Upper lobe of left lung (tissue), 6 donors: ENCODE results near the gene MMP15. TPM values are rescaled to one million over a fixed set of nuclear protein-coding genes. Genes with fewer than 3 reads are reported as not detected.

Experiments used
- ATAC-seq, 2 donors: fragments of 200-7000 bp; cut with Tn5 transposase; one replicate each; pipeline ENCODE4 v1.9.1; 2022; ENCODE audit warnings: mild to moderate bottlenecking in 2 of 2, moderate library complexity in 2 of 2; ENCODE audit not compliant: low FRiP score in 2 of 2
- DNase-seq, 2 donors: peaks; one replicate each; pipeline ENCODE4 v3.0.0-alpha.2; 2019 to 2020
- H3K27ac ChIP-seq, 4 donors: fragments of 200-600 bp; sonication (generic); one replicate each; pipeline ENCODE4 v1.5.1; 2016 to 2019
- H3K27me3 ChIP-seq, 4 donors: fragments of 200-600 bp; sonication (generic); one replicate each; pipeline ENCODE4 v1.5.1; 2017 to 2019
- H3K36me3 ChIP-seq, 4 donors: fragments of 200-600 bp; sonication (generic); one replicate each; pipeline ENCODE4 v1.5.1; 2016 to 2019
- H3K4me1 ChIP-seq, 4 donors: fragments of 200-600 bp; sonication (generic); one replicate each; pipeline ENCODE4 v1.5.1; 2018 to 2019
- H3K4me3 ChIP-seq, 4 donors: fragments of 200-600 bp; sonication (generic); one replicate each; pipeline ENCODE4 v1.5.1; 2017 to 2019; ENCODE audit warnings: mild to moderate bottlenecking in 2 of 4, moderate library complexity in 1 of 4
- H3K9me3 ChIP-seq, 4 donors: fragments of 200-600 bp; sonication (generic); one replicate each; pipeline ENCODE4 v1.5.1; 2018 to 2019
- CTCF ChIP-seq, 6 experiments: fragments of 450-650 bp in 4 of 6; fragments of 200-600 bp in 2 of 6; sonication (generic) in 2 of 6; IDR thresholded peaks; one replicate each; pipeline ENCODE4 v1.5.1; 2016 to 2019; ENCODE audit warnings: antibody characterized with exemption in 6 of 6
- EP300 ChIP-seq, 4 donors: sonication (generic); formaldehyde crosslinking; IDR thresholded peaks; one replicate each; pipeline ENCODE4 v1.5.1; 2017; ENCODE audit warnings: antibody characterized with exemption in 4 of 4, control low read depth in 2 of 4
- POLR2A ChIP-seq, 4 donors: fragments of 450-650 bp; IDR thresholded peaks; one replicate each; pipeline ENCODE4 v1.5.1; 2016 to 2017; ENCODE audit warnings: antibody characterized with exemption in 4 of 4, mild to moderate bottlenecking in 2 of 4
- POLR2AphosphoS5 ChIP-seq, 2 donors: sonication (generic); formaldehyde crosslinking; IDR thresholded peaks; one replicate each; pipeline ENCODE4 v1.5.1; 2017; ENCODE audit warnings: antibody characterized with exemption in 2 of 2
- WGBS, 2 donors: methylation state at CpG; one replicate each; pipeline ENCODE4 v1.1.5; 2017 to 2018; 5-methylcytosine and 5-hydroxymethylcytosine counted together
- total RNA-seq, 6 donors: library from RNA; depleted of rRNA in 4 of 6; stranded (reverse); fragments of >200 nt in 4 of 6; gene quantifications; one replicate each; pipeline versions ENCODE4 v1.1.0 to v1.2.1, GENCODE V29; 2016 to 2021
- donor health status: DM: no; HTN: no; CAD: no; lungs with moderate emphysema.
- donor health status: DM: no; HTN: yes; CAD: no; lungs with severe emphysema.

MMP15 gene
- total RNA-seq, 6 donors from 2014 or later = 14.7 to 30.5 (median 25.3) TPM

DNA sequence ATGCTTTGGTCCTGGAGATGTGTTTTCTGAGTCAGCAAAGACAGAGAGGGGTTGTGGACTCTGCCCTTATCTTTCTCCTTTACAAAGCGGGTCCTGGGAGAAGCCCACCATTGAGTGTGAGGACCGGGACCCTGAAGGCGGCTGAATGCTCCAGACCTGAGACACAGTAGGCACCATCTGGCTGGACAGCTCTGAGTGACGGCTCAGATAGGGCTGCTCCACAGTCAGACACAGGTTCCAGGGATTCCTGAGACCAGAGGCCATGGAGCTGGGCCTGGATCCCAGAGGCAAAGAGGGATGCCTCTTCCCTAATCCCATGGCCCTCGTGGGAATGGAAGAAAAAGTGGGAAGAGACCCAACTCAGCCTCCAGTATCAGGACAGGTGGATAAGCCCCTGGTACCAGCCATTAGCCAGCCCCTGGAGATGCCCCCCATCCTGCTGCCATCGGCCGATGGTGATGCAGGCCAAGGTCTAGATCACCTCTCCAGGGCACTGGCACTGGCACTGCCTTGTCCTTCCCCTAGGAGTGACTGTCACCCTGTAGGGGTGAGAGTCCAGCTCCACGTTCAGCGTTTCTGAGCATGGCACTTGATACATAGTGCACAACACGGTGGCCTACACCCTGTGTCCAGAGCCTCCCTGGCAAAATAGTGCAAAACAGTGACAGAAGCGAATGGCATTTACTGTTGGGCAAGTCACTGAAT is 4.7 kb downstream of the MMP15 start:
- DNase-seq = no peak
- 90 to 92% methylated on average over 4 to 11 of the region's 11 CpGs for WGBS, 2 donors
- Histone ChIP-seq H3K27ac (peak overlapping the region in 2 of 4 donors; percentile 75 to 82), H3K36me3 (no peaks in the 10 kb centered on the region), H3K4me3 (no peak overlapping the region), H3K9me3 (no peaks in the 10 kb centered on the region), H3K27me3 (peaks cover 0 to 3% (median 0%) of the 10 kb centered on the region in 4 donors), H3K4me1 (peaks cover 58 to 94% (median 68%) of the 10 kb centered on the region in 4 donors)
- no peak for ATAC-seq
- TF ChIP-seq POLR2AphosphoS5 (IDR thresholded peaks at IDR 0.05) (no peak), POLR2A (IDR thresholded peaks at IDR 0.05) (no peak), CTCF (IDR thresholded peaks at IDR 0.05) (no peak), EP300 (IDR thresholded peaks at IDR 0.05) (no peak)

GRCh38 chr16:58031016-58031800 is 5.7 kb downstream of the MMP15 start:
- peak; percentile 72 for DNase-seq
- Histone ChIP-seq H3K27me3 (peaks cover 0 to 3% (median 0%) of the 10 kb centered on the region in 4 donors), H3K36me3 (no peaks in the 10 kb centered on the region), H3K9me3 (no peaks in the 10 kb centered on the region), H3K4me3 (no peak overlapping the region), H3K27ac (peak overlapping the region; percentile 46 to 82 (median 72)), H3K4me1 (peaks cover 58 to 85% (median 66%) of the 10 kb centered on the region in 4 donors)
- 27 to 35% methylated on average over 11 of the region's 14 CpGs for WGBS, 2 donors
- peak in 1 of 2 donors; percentile 20 for ATAC-seq
- no peak for TF ChIP-seq POLR2A (IDR thresholded peaks at IDR 0.05)
- no peak for TF ChIP-seq EP300 (IDR thresholded peaks at IDR 0.05)
- no peak for TF ChIP-seq CTCF (IDR thresholded peaks at IDR 0.05)
- no peak for TF ChIP-seq POLR2AphosphoS5 (IDR thresholded peaks at IDR 0.05)

- Histone ChIP-seq H3K36me3 (peaks cover 0 to under 1% (median 0%) of the 10 kb centered on the region in 4 donors), H3K4me3 (no peak overlapping the region), H3K27ac (peak overlapping the region; percentile 10 to 82 (median 38)), H3K9me3 (no peaks in the 10 kb centered on the region), H3K4me1 (peaks cover 43 to 70% (median 50%) of the 10 kb centered on the region in 4 donors), H3K27me3 (no peaks in the 10 kb centered on the region)
- ATAC-seq (peak; percentile 16 to 63), DNase-seq (peak; percentile 79 to 86)
- 36% methylated on average over 5 to 10 of the region's 15 CpGs for WGBS, 2 donors
- no peak for TF ChIP-seq POLR2AphosphoS5 (IDR thresholded peaks at IDR 0.05)
- TF ChIP-seq EP300 (IDR thresholded peaks at IDR 0.05) = no peak
- TF ChIP-seq CTCF (IDR thresholded peaks at IDR 0.05) = no peak
- no peak for TF ChIP-seq POLR2A (IDR thresholded peaks at IDR 0.05)
Measured at GRCh38 chr16:58032710-58033293, 7.2 kb downstream of the MMP15 start.

DNA sequence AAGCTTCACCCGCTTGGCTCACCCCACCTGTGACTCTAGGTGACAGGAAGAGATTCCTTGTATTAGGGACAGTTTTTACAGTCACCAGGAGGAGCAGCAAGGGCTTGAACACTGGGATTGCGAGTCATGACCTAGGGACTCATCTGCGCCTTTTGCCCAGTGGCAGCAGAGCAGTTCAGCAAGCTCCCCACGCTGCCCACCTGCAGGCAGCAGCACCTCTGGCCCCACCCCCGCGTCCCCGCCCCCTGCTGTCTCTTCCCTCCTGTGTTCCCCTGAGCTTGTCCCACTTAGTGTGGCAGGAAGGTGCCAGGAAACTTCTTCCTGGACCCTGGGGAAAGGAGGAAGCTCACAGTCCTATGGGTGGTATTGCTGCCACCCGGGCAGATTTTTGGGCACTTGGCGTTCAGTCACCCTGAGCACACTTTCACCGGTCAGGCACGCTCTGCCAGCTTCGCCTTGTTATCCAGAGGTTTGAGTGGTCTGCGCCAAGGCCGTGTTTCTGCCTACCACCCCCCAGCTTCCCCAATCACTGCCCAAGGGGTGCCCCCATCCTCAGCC is 8.7 kb downstream of the MMP15 start:
- no peak for ATAC-seq
- WGBS, 2 donors = 87 to 90% methylated on average over 3 to 14 of the region's 14 CpGs
- peaks cover 0 to 13% (median 2%) of the 10 kb centered on the region in 4 donors for H3K36me3 ChIP-seq
- no peak overlapping the region for H3K27ac ChIP-seq
- no peaks in the 10 kb centered on the region for H3K27me3 ChIP-seq
- no peak for TF ChIP-seq EP300 (IDR thresholded peaks at IDR 0.05)
- peaks cover 31 to 55% (median 37%) of the 10 kb centered on the region in 4 donors for H3K4me1 ChIP-seq
- H3K9me3 ChIP-seq = no peaks in the 10 kb centered on the region
- no peak overlapping the region for H3K4me3 ChIP-seq
- DNase-seq = no peak

GRCh38 chr16:58034774-58035173 is 9.2 kb downstream of the MMP15 start:
- Histone ChIP-seq H3K27ac (no peak overlapping the region), H3K27me3 (no peaks in the 10 kb centered on the region), H3K4me1 (peaks cover 28 to 50% (median 35%) of the 10 kb centered on the region in 4 donors), H3K36me3 (peaks cover 0 to 13% (median 6%) of the 10 kb centered on the region in 4 donors), H3K4me3 (no peak overlapping the region), H3K9me3 (no peaks in the 10 kb centered on the region)
- TF ChIP-seq POLR2AphosphoS5 (IDR thresholded peaks at IDR 0.05) (no peak), CTCF (IDR thresholded peaks at IDR 0.05) (no peak), POLR2A (IDR thresholded peaks at IDR 0.05) (no peak), EP300 (IDR thresholded peaks at IDR 0.05) (no peak)
- DNase-seq (no peak), ATAC-seq (no peak)
- 85 to 86% methylated on average over 9 to 11 of the region's 11 CpGs for WGBS, 2 donors
